Adrenal gland (tissue), 12 donors: ENCODE measurements around the gene SULT1A2. TPM values are rescaled to one million over a fixed set of nuclear protein-coding genes. Genes with fewer than 3 reads are reported as not detected.

Source experiments
- DNase-seq, 7 donors: peaks; one replicate each; pipeline ENCODE4 v3.0.0-alpha.2; 2019 to 2020
- H3K27ac ChIP-seq, 5 donors: fragments of 200-600 bp; sonication (generic) in 4 of 5; 1 replicate in 3 of 5; 2 replicates in 2 of 5; pipeline versions ENCODE4 v1.5.1 to v1.8.0; 2016 to 2020; ENCODE audit warnings: mild to moderate bottlenecking in 1 of 5
- H3K27me3 ChIP-seq: fragments of 200-600 bp; 2 replicates; pipeline ENCODE4 v1.8.0; 2021
- H3K36me3 ChIP-seq, 2 donors: fragments of 200-600 bp; replicated peaks in 1 of 2; 1 replicate in 1 of 2; 2 replicates in 1 of 2; pipeline versions ENCODE4 v1.5.1 to v1.8.0; 2018 to 2022
- H3K4me1 ChIP-seq, 2 donors: fragments of 200-600 bp; replicated peaks in 1 of 2; 1 replicate in 1 of 2; 2 replicates in 1 of 2; pipeline versions ENCODE4 v1.5.1 to v1.8.0; 2018 to 2021
- H3K4me3 ChIP-seq, 4 donors: fragments of 200-600 bp; sonication (generic) in 3 of 4; one replicate each; pipeline ENCODE4 v1.5.1; 2016 to 2018
- H3K9me3 ChIP-seq, 3 donors: fragments of 200-600 bp; sonication (generic) in 1 of 3; replicated peaks in 1 of 3; 1 replicate in 2 of 3; 2 replicates in 1 of 3; pipeline versions ENCODE4 v1.5.1 to v1.8.0; 2016 to 2021
- POLR2A ChIP-seq, 2 donors: fragments of 450-650 bp; IDR thresholded peaks; one replicate each; pipeline ENCODE4 v1.6.1; 2017; ENCODE audit warnings: antibody characterized with exemption in 2 of 2, mild to moderate bottlenecking in 2 of 2, moderate library complexity in 1 of 2
- WGBS, 4 donors: extraction: QIAGEN DNeasy Blood & Tissue Kit in 2 of 4; methylation state at CpG; one replicate each; pipeline versions ENCODE4 v1.1.5 to v1.1.7; 2013 to 2017; 5-methylcytosine and 5-hydroxymethylcytosine counted together
- intact Hi-C, 2 donors: fragments of 100-400 bp; cut with DNase I; formaldehyde crosslinking; loops; one replicate each; pipeline versions ENCODE4 v1.14.1 to v1.15.0; 2022 to 2023
- polyA plus RNA-seq, 3 donors: library from polyadenylated mRNA; stranded (reverse); fragments of 200-250 nt in 2 of 3; fragments of 350-450 nt in 1 of 3; fragmentation: Illumina TruSeq in 1 of 3; extraction: RNeasy Lipid Tissue Mini Kit (QIAGEN cat#74804) in 1 of 3; gene quantifications; one replicate each; pipeline ENCODE4 v1.2.3, GENCODE V29; 2013 to 2014
- total RNA-seq, 9 donors: library from RNA; depleted of rRNA in 4 of 9; stranded (reverse); fragments of >200 nt in 4 of 9; fragments of 120-200 nt in 1 of 9; fragmentation: NEBNext Ultra II Directional in 1 of 9; extraction: Animal tissue kit (Norgen Biotek cat#: 25700) in 1 of 9; gene quantifications; one replicate each; pipeline versions ENCODE4 v1.1.0 to v1.2.4, GENCODE V29; 2013 to 2023
- TF ChIP-seq, protein P1 (sequence below), 6 experiments: fragments of 450-650 bp in 4 of 6; fragments of 200-600 bp in 2 of 6; sonication (generic) in 1 of 6; IDR thresholded peaks; 1 replicate in 5 of 6; 2 replicates in 1 of 6; pipeline versions ENCODE4 v1.5.1 to v1.8.0; 2016 to 2021; ENCODE audit warnings: antibody characterized with exemption in 6 of 6, mild to moderate bottlenecking in 2 of 6, moderate library complexity in 1 of 6
- donor health status: healthy with polysubstance abuse.
- donor health status: Bipolar disorder and iron deficiency.
- donor health status: DM: yes; HTN: yes; CAD: no.
- donor health status: DM: no; HTN: no; CAD: no.
- donor health status: DM: no; HTN: no; CAD: no.
- donor health status: DM: yes; HTN: yes; CAD: no.

The SULT1A2 gene
- total and polyA plus RNA-seq, 12 donors: 0.55 to 22.5 (median 2.6) TPM

DNA sequence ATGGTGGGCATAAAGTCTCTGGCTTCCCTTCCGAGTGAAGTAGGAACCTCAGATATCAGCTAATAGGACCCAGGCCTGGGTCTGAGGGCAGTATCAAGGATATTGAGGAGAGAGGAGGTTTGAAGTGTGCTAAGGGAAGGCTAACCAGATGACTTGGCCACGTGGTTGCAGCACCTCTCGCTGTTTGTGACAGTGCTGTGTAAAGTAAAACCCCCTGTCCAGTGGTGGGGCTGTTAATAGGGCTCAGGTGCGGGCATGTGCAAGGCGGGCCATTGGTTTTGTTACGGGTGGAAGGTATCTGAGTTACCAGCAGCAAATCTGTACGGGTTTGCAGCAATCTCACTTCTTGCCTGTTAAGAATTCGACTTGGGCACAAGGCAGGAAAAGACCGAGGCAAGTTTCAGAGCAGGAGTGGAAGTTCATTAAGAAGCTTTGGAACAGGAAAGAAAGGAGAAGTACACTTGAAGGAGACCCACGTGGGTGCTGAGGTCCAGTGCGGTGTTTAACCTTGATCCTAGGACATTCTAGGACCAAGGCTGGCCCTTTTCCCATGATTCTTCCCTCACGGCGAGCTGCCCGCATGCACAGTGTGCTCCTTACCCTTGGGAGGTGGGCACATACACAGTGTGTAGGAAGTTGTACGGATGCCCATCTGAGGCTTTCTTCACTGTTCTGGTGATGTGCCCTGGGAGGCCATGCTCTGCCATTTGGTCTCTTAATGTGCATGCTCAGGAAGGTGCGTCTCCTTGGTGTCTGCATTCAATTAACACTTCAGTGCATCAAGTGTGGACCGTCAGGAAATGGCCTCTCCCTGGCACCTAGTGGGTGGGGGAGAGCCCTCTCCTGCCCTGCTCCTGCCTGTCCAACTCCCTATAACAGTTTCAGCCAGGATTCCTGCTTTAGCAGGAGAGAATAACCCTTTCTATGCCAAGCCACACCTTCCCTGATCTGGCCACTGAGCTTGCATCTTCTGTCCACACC is 22.8 kb downstream of the SULT1A2 start:
- H3K27ac ChIP-seq: peak overlapping the region in 1 of 5 donors; percentile 58
- H3K4me3 ChIP-seq: no peak overlapping the region
- no peak for TF ChIP-seq POLR2A (IDR thresholded peaks at IDR 0.05)
- TF ChIP-seq, protein P1, sequence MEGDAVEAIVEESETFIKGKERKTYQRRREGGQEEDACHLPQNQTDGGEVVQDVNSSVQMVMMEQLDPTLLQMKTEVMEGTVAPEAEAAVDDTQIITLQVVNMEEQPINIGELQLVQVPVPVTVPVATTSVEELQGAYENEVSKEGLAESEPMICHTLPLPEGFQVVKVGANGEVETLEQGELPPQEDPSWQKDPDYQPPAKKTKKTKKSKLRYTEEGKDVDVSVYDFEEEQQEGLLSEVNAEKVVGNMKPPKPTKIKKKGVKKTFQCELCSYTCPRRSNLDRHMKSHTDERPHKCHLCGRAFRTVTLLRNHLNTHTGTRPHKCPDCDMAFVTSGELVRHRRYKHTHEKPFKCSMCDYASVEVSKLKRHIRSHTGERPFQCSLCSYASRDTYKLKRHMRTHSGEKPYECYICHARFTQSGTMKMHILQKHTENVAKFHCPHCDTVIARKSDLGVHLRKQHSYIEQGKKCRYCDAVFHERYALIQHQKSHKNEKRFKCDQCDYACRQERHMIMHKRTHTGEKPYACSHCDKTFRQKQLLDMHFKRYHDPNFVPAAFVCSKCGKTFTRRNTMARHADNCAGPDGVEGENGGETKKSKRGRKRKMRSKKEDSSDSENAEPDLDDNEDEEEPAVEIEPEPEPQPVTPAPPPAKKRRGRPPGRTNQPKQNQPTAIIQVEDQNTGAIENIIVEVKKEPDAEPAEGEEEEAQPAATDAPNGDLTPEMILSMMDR (IDR thresholded peaks at IDR 0.05): no peak
- H3K4me1 ChIP-seq: peaks cover 0 to 6% of the 10 kb centered on the region in 2 donors
- DNase-seq: no peak
- WGBS, 4 donors: 75 to 80% (median 78%) methylated on average over 16 to 17 of the region's 17 CpGs
- no peaks in the 10 kb centered on the region for H3K27me3 ChIP-seq
- no peaks in the 10 kb centered on the region for H3K36me3 ChIP-seq
- intact Hi-C loops: no loop called here
- no peaks in the 10 kb centered on the region for H3K9me3 ChIP-seq

DNA sequence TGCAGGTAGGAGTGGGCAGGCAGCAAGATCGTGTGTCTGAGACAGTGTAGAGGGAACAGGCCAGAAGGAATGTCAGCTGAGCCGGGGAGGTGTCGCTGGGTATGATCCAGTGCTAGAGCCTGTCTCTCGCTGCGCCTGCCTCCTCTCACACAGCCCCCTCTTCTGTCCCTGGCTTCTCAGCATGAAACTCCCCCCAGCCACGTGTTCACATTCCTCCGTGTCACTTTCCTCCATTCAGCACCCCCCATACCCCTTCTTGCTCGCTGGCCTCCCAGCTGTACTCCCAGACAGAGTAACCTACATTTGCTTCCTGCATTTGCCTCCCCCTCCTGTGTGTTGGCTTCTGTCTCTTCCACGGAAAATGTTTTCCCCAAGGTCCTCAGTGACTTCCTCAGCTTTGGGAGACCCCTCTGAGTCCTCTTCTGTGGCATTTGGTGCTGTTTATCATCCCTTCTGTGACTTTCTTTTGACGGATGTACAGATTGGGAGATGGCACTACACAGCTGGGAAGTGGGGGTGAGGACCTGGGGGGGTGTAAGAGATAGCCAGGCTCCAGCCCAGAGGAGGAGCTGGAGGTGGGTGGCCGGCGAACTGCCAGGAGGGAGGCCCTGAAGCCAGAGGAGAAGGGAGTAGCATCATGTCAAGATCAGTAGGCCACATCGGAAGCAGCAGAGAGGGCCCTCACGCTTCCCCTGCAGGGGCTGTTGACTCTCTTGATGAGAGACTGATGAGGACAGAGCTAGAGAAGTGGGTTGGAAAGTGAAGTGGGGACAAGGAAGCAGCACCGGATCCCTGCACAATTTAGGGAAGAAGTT is 23.9 kb downstream of the SULT1A2 start:
- WGBS, 4 donors: 67 to 72% (median 68%) methylated on average over 15 of the region's 15 CpGs
- H3K27me3 ChIP-seq: no peaks in the 10 kb centered on the region

DNA sequence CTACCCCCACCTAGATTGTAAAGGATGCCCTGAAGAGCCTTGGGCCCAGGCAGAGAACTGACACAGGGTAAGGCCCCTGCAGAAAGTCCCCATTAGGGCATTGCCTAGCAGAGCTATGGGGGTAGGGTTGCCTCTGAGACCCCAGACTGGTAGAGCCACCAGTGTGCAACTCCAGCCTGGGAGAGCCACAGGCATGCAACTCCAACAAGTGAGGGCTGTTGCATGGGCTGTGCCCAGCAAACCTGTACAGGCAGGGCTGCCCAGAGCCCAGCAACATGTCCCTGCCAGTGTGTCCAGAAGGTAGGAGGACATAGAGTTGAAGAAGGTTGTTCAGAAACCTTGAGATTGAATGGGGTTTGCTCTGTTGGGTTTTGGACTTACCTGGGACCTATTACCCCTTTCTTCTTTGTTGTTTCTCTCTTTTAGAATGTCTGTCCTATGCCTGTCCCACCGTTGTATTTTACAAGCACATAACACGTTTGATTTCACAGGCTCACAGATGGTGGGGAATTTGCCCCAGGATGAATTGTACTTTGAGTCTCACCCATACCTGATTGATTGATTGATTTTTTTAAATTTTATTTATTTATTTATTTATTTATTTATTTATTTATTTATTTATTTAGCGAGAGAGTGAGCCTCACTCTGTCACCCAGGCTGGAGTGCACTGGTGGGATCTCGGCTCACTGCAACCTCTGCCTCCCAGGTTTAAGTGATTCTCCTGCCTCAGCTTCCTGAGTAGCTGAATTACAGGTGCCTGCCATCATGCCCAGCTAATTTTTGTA is 26.7 kb downstream of the SULT1A2 start:
- Histone ChIP-seq H3K4me1 (peaks cover 0 to 6% of the 10 kb centered on the region in 2 donors), H3K27ac (no peak overlapping the region), H3K9me3 (no peaks in the 10 kb centered on the region), H3K4me3 (no peak overlapping the region), H3K27me3 (no peaks in the 10 kb centered on the region), H3K36me3 (no peaks in the 10 kb centered on the region)
- TF ChIP-seq, protein P1 (IDR thresholded peaks at IDR 0.05): no peak
- intact Hi-C loops: no loop called here
- no peak for DNase-seq
- 94 to 98% (median 97%) methylated on average over 4 of the region's 4 CpGs for WGBS, 4 donors

More for the DNA sequence above, 23.9 kb downstream of the SULT1A2 start:
- intact Hi-C loops: no loop called here
- peaks cover 0 to 6% of the 10 kb centered on the region in 2 donors for H3K4me1 ChIP-seq
- H3K9me3 ChIP-seq: no peaks in the 10 kb centered on the region
- DNase-seq: peak in 1 of 7 donors; percentile 30
- TF ChIP-seq, protein P1 (IDR thresholded peaks at IDR 0.05): no peak
- TF ChIP-seq POLR2A (IDR thresholded peaks at IDR 0.05): no peak
- no peak overlapping the region for H3K4me3 ChIP-seq
- H3K27ac ChIP-seq: peak overlapping the region in 2 of 5 donors; percentile 26 to 58
- H3K36me3 ChIP-seq: no peaks in the 10 kb centered on the region
